CD4-positive, alpha-beta T cell treated with Interleukin-15 for 4 hours (primary cell): ENCODE results near the gene MAPRE2.

Experiments
- DNase-seq: peaks from one replicate; pipeline ENCODE4 v3.0.0-alpha.2; 2020; ENCODE audit warnings: low spot score

MAPRE2 gene

DNA sequence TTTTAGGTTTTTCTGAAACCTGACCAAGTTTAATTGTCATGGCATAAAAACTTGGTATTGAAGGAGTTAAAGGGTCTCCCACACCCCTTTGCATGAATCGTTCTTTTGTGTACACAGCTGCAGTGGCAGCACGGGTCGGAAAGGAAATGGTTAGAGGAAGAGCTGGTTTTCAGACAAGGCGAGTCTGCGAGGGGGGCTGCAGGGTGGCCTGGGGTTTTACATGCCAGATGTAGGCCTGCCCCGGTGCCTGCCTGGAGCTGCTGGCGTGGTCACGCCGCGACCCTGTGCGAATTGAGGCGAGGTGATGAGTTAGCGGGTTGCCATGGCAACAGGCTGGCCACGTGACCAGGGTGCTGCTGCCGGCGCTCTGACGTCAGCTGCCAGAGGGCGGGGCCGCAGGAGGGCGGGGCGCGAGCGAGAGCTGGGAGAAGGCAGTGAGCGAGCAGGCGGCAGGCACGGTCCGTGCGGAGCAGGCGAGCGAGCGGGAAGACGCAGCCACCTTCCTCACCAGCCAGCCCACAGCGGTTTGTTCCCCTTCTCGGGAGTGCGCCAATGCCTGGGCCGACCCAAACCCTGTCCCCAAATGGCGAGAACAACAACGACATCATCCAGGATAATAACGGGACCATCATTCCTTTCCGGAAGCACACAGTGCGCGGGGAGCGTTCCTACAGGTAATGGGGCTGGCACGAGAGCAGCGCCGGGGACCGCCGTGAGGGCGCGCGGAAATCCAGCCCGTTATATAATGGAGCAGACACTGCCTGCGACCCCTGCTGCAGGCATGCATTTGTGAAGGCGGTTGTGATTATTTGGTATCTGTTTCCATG, at the start of gene MAPRE2:
Gene MAPRE2 (plus strand): TSS at position 426 of the 827 bp plus-strand sequence. CDS start 127 bp downstream, at position 553.
- peak; percentile 98 for DNase-seq

DNA sequence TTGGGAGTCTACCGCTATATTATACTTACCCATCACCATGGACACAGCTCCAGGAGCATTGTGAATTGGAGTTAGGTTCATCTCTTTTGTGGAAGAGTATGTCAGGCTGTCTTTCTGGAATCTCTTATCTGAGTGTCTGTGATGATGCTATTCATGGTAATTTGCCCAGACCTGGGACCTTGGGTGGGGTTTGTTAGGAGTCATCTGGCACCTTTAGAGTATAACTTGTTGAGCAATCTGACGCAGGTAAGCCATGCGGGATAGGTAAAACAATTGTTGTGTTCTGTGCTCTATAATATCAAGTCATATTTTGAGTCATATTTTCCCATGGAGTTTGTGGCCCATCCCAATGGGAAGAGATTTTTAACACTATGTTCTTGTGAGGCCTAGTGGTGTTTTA, 49.7 kb upstream of the MAPRE2 start:
- no peak for DNase-seq

DNA sequence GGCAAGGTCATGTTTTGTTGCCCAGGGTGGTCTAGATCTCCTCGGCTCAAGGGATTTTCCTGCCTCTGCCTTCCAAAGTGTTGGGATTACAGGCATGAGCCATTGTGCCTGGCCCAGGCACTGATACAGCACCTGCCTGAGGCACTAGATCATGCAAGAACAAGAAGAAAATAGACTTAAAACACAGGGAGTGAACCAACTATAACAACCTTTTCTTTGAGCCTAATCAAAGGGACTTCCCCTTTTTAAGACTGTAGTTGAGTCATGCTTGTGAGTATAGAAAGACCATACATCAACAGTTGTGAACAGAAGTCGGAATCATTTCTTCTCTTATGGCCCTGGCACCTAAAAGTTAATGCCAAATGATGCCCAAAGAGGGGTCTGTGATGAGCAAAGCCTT, 47.9 kb upstream of the MAPRE2 start:
- no peak for DNase-seq

- no peak for DNase-seq
Observed at GRCh38 chr18:34995746-34996145, 45.5 kb upstream of the MAPRE2 start.

- no peak for DNase-seq
Observed at GRCh38 chr18:34998661-34999060, 42.6 kb upstream of the MAPRE2 start.

GRCh38 chr18:34999756-35000289, 41.4 kb upstream of the MAPRE2 start:
- no peak for DNase-seq

DNA sequence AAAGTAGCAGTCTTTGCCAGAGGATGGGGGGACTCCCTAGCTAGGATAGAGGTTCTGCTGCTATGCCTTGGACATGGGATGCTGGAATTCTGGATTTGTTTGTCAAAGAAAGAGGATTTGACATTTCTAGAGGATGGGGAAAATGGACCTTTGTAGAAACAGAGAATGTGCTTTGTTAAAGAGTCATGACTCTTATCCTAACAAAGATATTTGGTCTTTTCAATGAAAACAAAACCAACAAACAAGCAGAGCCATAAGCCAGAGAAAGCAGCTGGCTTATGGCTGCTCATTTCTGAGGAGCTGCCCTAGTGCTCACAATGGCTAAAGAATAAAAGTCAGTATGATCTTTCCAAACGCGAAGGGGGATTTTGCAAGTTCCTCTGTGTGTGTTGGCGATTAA, 40.8 kb upstream of the MAPRE2 start:
- no peak for DNase-seq

DNA sequence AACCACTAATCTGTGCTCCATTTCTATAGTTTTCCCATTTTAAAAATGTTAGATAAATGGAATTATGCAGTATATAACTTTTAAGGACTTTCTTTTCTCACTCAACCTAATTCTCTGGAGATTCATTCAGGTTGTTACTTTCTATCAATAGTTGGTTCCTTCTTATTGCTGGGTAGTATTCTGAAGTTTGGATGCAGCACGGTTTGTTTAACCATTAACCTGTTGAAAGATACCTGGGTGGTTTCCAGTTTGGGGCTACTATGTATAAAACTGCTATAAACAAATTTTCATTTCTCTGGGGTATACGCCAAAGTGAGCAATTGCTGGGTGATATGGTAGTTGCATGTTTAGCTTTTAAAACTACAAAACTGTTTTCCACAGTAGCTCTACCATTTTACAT, 39.1 kb upstream of the MAPRE2 start:
- DNase-seq, result no peak

DNA sequence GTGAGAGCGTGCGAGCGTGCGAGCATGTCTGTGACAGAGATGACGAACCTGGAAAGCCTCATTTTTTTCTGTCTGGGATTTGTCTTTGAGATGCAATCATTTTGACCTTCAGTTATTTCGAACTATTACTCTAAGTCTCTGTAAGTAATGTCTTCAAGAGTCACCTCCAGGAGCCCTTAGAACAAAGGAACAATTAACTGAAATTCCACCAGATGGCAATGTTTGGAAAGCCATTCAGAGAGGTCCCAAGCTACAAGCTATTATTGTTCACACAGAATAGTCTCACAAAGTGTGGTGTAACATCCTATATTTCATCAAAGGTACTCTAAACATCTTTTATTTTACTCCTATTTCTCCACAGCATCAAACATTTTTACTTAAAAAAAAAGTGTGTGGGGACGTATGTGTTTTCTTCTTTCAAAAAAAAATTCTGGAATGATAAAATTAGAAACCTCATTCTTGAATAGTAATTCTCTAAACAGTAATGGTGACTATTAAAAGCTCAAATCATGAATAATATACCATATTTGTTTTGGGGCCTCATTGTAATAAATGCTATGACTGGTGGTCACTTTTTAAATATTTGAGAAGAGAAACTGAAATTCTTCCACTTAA, 35.1 kb upstream of the MAPRE2 start:
- DNase-seq, result peak; percentile 70

GRCh38 chr18:35010156-35010555, 31.1 kb upstream of the MAPRE2 start:
- DNase-seq, result no peak

DNA sequence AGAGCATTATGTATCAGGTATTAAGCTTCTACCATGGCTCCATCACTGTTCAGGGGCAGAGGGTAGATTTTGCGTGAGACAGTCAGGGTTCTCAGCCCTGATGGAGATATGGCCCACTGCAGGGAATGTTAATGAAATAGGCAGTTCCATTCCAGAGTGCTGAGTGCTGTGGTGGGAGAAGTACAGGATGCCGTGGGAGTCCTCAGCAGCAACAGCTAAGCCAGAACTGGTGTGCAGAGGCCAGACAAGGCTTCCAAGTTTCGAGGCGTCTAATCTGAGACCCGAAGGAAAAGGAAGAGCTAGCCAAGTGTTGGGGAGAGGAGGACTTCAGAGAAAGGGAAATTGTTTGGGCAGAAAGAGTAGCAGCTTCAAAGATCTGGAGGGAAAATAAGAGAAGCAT, 30.2 kb upstream of the MAPRE2 start:
- DNase-seq, result no peak

GRCh38 chr18:35019933-35020332, 21.3 kb upstream of the MAPRE2 start:
- DNase-seq, result no peak

- no peak for DNase-seq
Observed at GRCh38 chr18:35022426-35023001, 18.7 kb upstream of the MAPRE2 start.

- no peak for DNase-seq
Observed at GRCh38 chr18:35024196-35024595, 17.0 kb upstream of the MAPRE2 start.

DNA sequence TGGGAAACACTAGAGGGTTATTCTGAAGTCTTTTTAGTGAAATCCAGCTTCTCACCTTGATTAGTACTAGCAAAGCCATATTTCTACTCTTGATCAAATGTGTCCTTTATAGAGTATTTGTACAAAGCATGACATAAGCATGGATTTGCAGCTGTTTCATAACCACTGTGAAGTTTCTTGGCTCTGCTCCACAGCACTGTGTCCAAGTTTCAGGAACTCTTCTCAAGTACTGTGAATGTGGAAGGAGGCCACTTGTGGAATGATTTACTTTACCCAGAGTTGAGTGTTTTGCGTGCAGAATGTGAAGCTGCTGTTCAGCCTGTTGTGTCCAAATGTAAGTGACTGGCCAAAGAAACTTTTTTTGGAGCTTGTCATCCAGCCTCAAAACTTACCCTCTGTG, 16.2 kb upstream of the MAPRE2 start:
- DNase-seq, result no peak

DNA sequence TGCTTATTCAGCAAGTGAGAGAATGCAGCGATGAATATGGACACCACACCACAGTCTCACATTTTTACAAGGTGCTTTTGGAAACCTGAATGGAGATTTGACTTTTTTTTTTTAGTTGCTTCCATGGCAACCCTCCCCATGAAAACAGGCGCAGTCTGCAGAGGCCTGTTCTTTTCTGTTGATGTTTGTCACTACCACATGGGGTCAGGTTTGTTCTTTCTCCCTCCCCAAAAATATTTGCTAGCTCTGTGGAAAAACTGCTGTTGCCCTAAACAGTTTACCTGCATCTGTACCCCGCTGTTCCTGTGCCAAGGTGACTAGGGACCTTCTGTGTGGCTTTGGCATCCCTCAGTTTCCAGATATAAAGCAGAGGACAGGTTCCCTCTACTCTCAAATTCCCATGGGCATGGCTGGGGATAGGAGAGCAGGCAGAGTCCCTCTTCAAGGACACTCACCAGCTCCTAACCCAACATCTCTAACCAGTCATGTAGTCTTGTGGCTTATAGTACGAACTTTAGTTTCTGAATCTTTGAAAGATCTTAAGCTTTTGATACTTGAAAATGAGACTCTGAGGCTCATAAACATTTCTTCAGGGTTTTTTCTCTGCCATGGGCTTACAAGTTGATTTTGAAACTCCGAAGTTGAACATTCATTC, 14.7 kb upstream of the MAPRE2 start:
- DNase-seq, result peak; percentile 52

DNA sequence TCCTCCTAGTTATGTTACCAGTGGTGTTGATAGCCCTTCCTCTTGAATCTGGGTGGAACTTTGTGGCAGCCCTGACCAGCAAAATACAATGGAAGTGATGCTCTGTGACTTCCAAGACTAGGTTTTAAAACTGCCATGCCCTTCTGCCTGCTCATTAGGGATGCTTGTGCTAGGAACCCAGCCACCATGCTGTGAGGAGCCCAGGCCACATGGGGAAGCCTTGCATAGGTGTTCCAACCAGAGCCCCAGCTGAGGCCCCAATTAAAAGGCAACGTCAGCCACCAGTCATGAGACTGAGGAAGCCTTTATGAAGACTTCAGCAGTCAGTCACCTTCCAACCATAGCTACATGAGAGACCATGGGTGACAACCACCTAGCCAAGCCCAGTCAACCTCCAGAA, 14.0 kb upstream of the MAPRE2 start:
- no peak for DNase-seq

DNA sequence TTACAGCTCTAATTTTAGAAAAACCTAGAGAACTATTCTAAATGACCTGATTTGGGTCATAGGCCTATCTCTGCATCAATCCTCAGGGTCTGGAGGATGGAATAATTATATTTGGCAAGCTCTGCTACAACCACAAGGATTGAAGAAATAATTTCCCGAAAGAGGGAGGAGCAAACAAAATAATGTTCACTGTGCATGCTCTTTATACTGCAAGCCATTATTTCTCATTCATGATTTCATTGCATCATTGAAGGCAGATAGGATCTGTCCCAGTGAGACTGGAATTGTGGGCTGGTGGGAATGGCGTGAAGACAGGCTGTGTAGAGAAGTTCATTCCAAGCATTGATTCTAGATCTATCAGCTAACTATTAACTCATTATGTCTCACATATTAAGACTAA, 12.7 kb upstream of the MAPRE2 start:
- DNase-seq, result no peak

- no peak for DNase-seq
Observed at GRCh38 chr18:35029103-35029502, 12.1 kb upstream of the MAPRE2 start.

DNA sequence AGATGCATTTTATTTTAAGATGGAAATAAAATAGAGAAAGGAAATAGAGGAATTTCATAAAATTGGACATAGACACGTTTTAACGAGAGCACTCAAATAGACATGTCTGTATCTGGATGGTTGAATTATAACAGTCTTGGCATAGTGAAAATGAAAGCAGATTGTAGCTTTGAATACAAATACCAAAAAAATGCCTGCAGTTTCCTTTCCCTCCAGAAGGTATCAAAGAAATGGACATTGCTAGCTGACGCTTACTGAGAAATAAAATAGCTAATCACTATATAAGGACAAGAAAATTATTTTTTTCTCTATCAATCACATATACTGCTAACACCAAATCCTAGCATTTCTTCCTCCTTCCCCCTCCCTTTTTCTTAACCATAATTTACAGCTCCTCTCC, 11.4 kb upstream of the MAPRE2 start:
- DNase-seq, result peak; percentile 52

- DNase-seq, result peak; percentile 35
Observed at GRCh38 chr18:35030277-35030989, 10.8 kb upstream of the MAPRE2 start.

DNA sequence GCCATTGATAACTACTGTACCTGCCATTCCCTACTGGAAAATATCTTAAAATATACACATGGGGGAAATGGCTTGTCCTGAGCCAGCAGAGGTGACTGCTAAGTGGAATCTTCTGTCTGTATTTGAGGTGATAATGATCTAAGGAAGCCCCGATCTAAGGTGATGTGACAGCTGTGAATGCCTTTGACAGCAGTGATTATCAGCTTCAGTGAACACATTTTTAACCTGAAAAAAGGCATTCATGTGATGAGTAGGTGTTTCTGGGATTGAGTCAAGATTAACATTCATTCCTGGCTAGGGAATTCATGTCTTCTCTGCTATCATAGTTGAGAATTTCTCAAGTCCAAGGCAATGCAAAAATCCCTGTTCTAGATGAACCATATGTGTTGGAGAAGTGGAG, 9.1 kb upstream of the MAPRE2 start:
- no peak for DNase-seq
